ENCODE measurements around the gene LRRC1.

GRCh38 chr6:53924821-53925422 is 130.1 kb downstream of the LRRC1 start:
- TF ChIP-seq EZH2 (IDR thresholded peaks at IDR 0.05; ENCODE audit: borderline replicate concordance, low read depth, low read length, severe bottlenecking) (no peak), CTCF (IDR thresholded peaks at IDR 0.05; ENCODE audit: borderline replicate concordance, extremely low read depth, low read length, poor library complexity, severe bottlenecking) (no peak)

All from DND-41 (cell line).